ENCODE data around the gene RHOJ.

RHOJ gene

GRCh38 chr14:63209160-63209559 lies 4.9 kb downstream of the RHOJ start:
- no peak for DNase-seq

DNA sequence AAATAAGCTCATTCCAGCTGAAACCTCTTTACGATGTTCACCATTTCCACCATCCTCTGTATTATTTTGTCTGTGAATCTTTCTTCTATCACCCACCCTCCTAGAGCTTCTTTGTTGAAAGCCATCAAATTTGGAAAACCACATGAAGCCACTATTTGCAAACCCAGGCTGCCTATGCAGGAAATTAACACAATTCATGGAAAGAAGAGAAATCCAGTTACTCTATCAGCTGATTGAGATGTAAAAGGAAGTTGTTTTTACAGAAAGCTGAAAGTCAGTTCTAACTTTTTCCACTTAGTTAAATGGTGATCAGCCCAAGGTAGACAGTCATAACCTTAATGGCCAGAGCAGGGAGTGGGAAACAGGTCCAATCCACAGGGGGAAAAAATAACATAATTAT lies 6.6 kb downstream of the RHOJ start:
- no peak for DNase-seq

DNA sequence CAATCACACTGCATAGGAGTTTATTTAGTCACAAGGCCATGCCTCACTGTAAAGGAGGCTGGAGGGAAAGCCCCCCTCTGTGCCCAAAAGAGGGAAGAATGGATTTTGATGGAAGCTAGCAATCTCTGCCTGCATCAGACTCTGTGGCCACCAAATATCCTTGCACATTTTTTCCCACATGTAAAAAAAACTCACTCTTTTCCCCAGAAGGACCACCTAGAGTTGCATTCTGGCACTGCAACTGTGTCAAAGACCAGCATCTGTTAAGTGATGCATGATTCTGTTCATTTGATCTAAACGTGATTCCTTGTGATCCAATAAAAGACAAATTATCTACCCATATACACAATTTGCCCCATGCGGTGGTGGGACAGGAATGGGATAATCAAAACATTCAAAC lies 8.0 kb downstream of the RHOJ start:
- DNase-seq: no peak

DNA sequence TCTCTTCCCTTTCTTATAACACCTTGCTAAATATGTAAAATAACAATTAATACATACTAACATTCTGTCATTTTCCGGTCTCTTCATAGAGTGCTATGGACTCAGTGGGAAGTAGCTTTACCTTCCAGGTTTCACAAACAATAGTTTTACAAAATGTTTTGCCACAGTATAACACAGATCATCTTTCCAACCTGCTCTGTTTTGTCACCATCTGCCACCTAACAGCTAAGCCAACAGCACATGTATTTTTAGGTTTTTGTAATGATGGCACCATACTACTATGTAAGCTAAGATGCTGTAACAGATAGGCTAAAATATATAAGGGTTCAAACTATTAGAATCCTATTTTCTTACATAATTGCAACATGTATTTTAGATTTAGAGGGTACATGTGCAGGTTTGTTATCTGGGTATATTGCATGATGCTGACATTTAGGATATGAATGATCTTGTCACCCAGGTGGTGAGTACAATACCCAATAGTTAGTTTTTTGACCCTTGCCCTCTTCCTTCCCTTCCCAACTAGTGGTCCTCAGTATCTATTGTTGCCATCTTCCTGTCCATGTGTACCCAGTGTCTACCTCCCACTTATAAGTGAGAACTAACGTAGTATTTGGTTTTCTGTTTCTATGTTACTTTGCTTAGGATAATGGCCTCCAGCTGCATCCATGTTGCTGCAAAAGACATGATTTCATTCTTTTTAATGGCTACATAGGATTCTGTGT lies 8.7 kb downstream of the RHOJ start:
- no peak for DNase-seq

- DNase-seq: no peak
Observed at GRCh38 chr14:63214417-63215196, 10.4 kb downstream of the RHOJ start.

DNA sequence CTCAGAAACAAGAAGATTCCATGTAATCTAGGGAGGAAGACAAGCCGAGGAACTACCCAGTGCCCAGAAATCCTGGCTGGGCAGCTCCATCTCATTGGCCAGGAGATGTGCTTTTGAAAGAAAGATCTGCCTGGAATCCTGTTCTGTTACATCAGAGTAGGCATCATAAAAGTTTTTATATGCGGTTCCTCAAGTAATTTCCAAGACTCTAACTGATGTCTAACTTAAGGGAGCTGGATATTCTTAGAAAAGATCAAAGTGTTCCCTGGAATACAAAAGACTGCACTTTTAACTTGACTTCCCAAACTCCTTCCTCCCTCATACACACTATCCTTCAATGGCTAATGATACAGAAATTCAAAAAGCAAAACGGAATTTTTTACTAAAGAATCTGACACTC lies 16.3 kb downstream of the RHOJ start:
- no peak for DNase-seq

DNA sequence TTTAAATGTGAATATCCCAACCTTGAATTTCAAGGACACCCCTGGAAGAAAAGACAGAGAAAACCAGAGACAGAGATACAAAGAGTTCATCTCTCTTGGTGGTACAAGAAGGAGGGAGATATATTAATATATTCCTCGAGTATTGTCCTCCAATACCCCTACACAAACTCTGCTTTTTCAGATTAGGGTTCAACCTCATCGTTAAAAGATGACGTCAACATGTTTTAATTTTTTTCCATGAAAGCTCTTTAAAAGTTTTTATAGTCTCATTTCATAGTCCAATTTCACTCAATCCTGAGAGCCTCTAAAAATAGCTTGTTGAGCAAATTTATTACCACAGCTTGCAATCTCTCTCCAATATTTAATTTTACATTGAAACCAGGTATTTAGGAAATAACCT lies 19.4 kb downstream of the RHOJ start:
- no peak for DNase-seq

GRCh38 chr14:63224196-63224595 lies 20.0 kb downstream of the RHOJ start:
- DNase-seq: no peak

DNA sequence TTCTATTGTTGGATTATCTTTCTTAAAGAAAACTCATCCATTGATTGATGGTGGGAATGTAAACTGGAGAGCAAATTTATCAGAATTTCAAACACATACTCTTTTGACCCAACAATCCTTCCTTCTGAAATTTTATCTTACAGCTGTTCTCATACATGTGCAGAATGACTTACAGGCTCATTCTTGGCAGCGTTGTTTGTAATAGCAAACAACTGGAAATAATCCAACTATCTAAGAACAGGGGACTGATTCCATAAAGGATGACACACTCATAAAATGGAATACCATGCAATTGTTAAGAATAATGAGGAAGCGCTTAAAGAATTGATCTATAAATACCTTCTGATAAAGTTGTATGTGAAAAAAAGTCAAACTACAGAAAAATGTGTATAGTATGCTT lies 24.0 kb downstream of the RHOJ start:
- DNase-seq: no peak

DNA sequence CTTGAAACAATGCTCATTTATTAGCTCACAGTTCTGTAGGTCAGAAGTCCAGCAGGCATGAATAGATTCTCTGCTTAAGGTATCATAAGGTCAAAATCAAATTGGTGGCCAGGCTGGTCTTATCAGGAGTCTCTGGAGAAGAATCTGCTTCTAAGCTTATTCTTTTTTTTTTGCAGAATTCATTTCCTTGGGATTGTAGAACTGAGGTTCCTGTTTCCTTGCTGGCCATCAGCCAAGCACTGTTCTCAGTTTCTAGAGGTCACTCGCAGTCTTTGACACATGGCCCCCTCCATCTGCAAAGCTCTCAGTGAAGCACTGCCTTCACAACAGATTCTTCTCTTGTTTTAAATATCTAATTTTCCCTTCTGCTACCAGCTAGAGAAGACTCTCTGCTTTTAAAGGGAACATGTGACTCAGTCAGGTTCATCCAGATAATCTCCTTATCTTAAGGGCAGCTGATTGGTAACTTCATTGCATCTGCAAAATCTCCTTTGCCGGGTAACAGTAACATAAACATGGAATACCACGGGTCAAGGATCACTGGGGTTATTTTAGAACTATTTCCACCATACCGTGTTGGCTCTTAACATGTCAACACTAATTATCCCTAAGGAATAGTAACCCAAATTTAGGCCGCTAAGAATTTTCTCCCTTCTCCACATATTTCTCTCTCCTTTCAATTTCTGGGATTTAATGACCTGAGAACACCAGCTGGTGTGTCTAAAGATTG lies 25.3 kb downstream of the RHOJ start:
- DNase-seq: no peak

DNA sequence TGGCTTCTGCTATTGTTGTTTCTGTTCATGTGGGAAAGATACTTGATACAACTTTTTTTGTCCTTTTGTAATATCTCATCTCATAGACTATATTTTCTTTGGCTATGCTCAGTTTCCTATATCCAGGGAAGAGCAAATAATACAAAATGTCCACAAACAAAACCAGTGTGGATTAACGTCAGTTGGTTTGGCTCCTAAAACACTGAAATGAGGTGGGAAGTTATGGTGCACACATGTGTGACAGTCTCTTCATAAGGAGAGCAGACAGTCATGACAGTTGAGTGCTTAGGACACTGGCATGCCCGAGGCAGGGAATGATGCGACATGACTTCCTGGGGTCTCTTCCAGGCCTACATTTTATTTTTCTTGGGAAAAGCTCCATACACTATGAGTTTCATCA lies 27.5 kb downstream of the RHOJ start:
- no peak for DNase-seq

DNA sequence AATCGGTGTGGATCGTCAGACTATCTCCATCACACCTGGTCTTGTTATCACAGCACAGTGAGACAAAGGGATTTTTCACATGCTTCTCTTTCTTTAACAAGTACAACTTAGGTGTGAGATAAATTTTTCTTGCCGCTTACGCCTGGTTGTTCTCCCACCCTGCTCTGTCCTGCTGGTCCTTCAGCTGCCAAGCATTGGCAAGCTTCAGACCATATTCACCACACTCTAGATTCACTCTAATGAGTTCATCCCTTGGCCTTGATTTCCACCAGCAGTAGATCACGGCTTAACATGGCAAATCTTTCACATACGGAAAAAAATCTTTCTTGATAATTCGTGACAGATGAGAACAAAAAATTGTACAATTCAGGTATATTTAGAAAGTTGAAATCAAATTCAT lies 33.5 kb downstream of the RHOJ start:
- DNase-seq: no peak

DNA sequence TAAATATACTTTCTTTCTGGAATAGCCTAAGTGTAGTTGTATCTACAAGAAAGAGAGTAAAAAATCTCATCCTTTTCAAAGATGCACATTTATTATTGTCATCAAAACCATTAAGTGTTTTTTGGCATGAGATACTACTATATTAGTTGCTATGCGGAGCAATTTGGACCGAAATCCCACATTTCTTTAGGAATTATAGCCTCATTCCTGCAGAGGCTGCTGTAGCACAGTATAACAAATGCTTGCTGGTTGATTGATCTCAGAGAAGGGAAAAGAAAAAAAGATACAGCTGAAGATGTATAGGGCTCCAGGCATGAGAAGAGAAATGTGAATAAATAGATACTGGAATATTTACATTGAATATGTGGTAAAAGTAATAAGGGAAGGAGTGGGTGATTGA lies 36.0 kb downstream of the RHOJ start:
- DNase-seq: no peak

GRCh38 chr14:63241096-63241495 lies 36.9 kb downstream of the RHOJ start:
- no peak for DNase-seq

DNA sequence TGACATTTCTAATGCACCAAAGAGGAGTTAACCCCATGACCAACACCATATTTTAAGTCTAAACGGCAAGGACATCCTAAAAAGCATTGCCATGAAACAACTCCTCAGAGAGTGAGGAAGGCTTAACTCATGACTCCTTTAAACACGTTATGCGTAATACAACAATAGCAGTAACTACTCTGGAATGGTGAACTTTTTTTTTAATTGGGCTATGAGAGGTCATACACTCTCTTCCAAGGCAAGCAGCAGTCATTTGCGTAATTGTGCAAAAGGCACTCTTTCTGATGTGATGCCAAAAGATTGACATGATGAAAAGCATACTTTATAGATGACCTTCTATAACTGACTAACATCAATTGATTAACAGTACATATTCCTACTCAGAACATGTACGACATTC lies 39.4 kb downstream of the RHOJ start:
- DNase-seq: no peak

- DNase-seq: no peak
Observed at GRCh38 chr14:63245893-63246292, 41.6 kb downstream of the RHOJ start.

GRCh38 chr14:63248211-63248610 lies 44.0 kb downstream of the RHOJ start:
- DNase-seq: no peak

GRCh38 chr14:63249092-63249491 lies 44.8 kb downstream of the RHOJ start:
- DNase-seq: no peak

DNA sequence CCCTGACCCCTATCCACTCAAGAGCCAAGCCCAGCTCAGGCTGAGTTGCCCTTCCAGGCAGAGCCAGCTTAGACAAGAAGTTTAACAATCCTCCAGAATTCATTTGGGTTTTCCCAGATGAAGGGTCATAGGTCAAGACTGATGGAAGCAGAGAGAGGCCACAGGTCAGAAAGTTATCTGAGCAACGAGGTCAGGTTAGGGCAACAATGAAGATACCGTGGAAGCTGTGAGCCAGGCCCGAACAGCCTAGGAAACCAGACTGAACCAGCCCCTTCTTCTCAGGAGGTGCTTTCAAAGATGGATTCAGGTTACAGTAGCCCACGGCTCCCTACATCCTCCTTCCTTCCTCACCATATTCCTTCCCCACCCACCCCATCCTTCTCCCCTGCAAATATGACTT lies 53.1 kb downstream of the RHOJ start:
- no peak for DNase-seq

- DNase-seq: no peak
Observed at GRCh38 chr14:63262446-63262845, 58.2 kb downstream of the RHOJ start.

DNA sequence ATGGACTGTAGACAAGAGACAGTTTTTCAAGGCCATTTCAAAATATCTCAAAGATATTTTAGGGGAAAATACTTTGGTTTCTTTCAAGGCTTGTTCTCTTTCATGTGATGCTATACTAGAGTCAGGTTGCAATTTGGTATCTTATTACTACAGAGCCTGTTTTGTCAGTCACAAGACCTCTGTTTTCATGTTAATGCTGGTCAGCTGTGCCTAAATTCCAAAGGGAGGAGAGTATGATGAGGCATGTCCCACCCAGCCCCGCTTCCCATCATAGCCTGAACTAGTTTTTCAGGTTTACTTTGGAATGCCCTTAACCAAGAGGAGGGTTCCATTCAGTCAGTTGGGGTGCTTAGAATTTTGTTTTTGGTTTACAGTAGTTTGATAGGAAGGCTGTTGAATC lies 61.9 kb downstream of the RHOJ start:
- no peak for DNase-seq

- DNase-seq: no peak
Observed at GRCh38 chr14:63267171-63267570, 62.9 kb downstream of the RHOJ start.

GRCh38 chr14:63268771-63269170 lies 64.5 kb downstream of the RHOJ start:
- DNase-seq: no peak

All from CD4-positive, alpha-beta T cell treated with Interleukin-12 subunit alpha and Interleukin-12 subunit beta, for 1 hour (primary cell).